IPS-18a (cell line): ENCODE results near the gene STK36.

Experiments used
- H3K27ac ChIP-seq: one replicate; pipeline ENCODE4 v1.5.1; 2013; ENCODE audit warnings: low read length
- H3K27me3 ChIP-seq: one replicate; pipeline ENCODE4 v1.6.1; 2013; ENCODE audit warnings: mild to moderate bottlenecking, low read length; ENCODE audit not compliant: control insufficient read depth, insufficient read depth
- H3K36me3 ChIP-seq: one replicate; pipeline ENCODE4 v1.6.1; 2013; ENCODE audit warnings: low read depth, low read length; ENCODE audit not compliant: control insufficient read depth
- H3K4me1 ChIP-seq: one replicate; pipeline ENCODE4 v1.6.1; 2013; ENCODE audit warnings: low read depth, low read length; ENCODE audit not compliant: control insufficient read depth
- H3K4me3 ChIP-seq: one replicate; pipeline ENCODE4 v1.5.1; 2013; ENCODE audit warnings: low read length
- H3K9ac ChIP-seq: one replicate; pipeline ENCODE4 v1.6.1; 2013; ENCODE audit warnings: mild to moderate bottlenecking, low read length, moderate library complexity
- H3K9me3 ChIP-seq: one replicate; pipeline ENCODE4 v1.6.1; 2013; ENCODE audit warnings: low read depth, low read length; ENCODE audit not compliant: control insufficient read depth

STK36 gene

GRCh38 chr2:218734190-218734975 lies 62.5 kb downstream of the STK36 start:
- Histone ChIP-seq H3K4me3 (no peak overlapping the region), H3K9ac (no peak overlapping the region), H3K9me3 (no peaks in the 10 kb centered on the region), H3K4me1 (peaks cover 15% of the 10 kb centered on the region), H3K36me3 (peaks cover 23% of the 10 kb centered on the region), H3K27me3 (no peaks in the 10 kb centered on the region), H3K27ac (no peak overlapping the region)

GRCh38 chr2:218736531-218736930 lies 64.6 kb downstream of the STK36 start:
- H3K27me3 ChIP-seq, result no peaks in the 10 kb centered on the region
- H3K9ac ChIP-seq, result no peak overlapping the region
- H3K4me3 ChIP-seq, result no peak overlapping the region
- H3K36me3 ChIP-seq, result peaks cover 40% of the 10 kb centered on the region
- H3K9me3 ChIP-seq, result no peaks in the 10 kb centered on the region
- H3K4me1 ChIP-seq, result peaks cover 11% of the 10 kb centered on the region
- no peak overlapping the region for H3K27ac ChIP-seq

- Histone ChIP-seq H3K36me3 (peaks cover 62% of the 10 kb centered on the region), H3K27me3 (no peaks in the 10 kb centered on the region), H3K4me3 (no peak overlapping the region), H3K4me1 (no peaks in the 10 kb centered on the region), H3K27ac (no peak overlapping the region), H3K9me3 (no peaks in the 10 kb centered on the region), H3K9ac (no peak overlapping the region)
Observed at GRCh38 chr2:218743068-218743467, 71.2 kb downstream of the STK36 start.

- Histone ChIP-seq H3K27ac (no peak overlapping the region), H3K36me3 (peaks cover 62% of the 10 kb centered on the region), H3K9me3 (no peaks in the 10 kb centered on the region), H3K9ac (no peak overlapping the region), H3K4me3 (no peak overlapping the region), H3K4me1 (no peaks in the 10 kb centered on the region), H3K27me3 (no peaks in the 10 kb centered on the region)
Observed at GRCh38 chr2:218744615-218745014, 72.7 kb downstream of the STK36 start.

- no peak overlapping the region for H3K4me3 ChIP-seq
- H3K9me3 ChIP-seq, result no peaks in the 10 kb centered on the region
- no peaks in the 10 kb centered on the region for H3K4me1 ChIP-seq
- no peak overlapping the region for H3K27ac ChIP-seq
- no peak overlapping the region for H3K9ac ChIP-seq
- peaks cover 62% of the 10 kb centered on the region for H3K36me3 ChIP-seq
- no peaks in the 10 kb centered on the region for H3K27me3 ChIP-seq
Observed at GRCh38 chr2:218745160-218745558, 73.3 kb downstream of the STK36 start.

- no peak overlapping the region for H3K27ac ChIP-seq
- H3K36me3 ChIP-seq, result peaks cover 62% of the 10 kb centered on the region
- no peaks in the 10 kb centered on the region for H3K4me1 ChIP-seq
- no peaks in the 10 kb centered on the region for H3K27me3 ChIP-seq
- no peaks in the 10 kb centered on the region for H3K9me3 ChIP-seq
- H3K9ac ChIP-seq, result no peak overlapping the region
- H3K4me3 ChIP-seq, result no peak overlapping the region
Observed at GRCh38 chr2:218745559-218746469, 73.9 kb downstream of the STK36 start.

- Histone ChIP-seq H3K4me1 (no peaks in the 10 kb centered on the region), H3K4me3 (no peak overlapping the region), H3K36me3 (peaks cover 65% of the 10 kb centered on the region), H3K9me3 (no peaks in the 10 kb centered on the region), H3K27ac (no peak overlapping the region), H3K9ac (no peak overlapping the region), H3K27me3 (no peaks in the 10 kb centered on the region)
Observed at GRCh38 chr2:218746470-218746795, 74.5 kb downstream of the STK36 start.

GRCh38 chr2:218746960-218747359 lies 75.1 kb downstream of the STK36 start:
- H3K27me3 ChIP-seq, result no peaks in the 10 kb centered on the region
- no peak overlapping the region for H3K4me3 ChIP-seq
- H3K36me3 ChIP-seq, result peaks cover 64% of the 10 kb centered on the region
- H3K9me3 ChIP-seq, result no peaks in the 10 kb centered on the region
- no peak overlapping the region for H3K9ac ChIP-seq
- no peak overlapping the region for H3K27ac ChIP-seq
- no peaks in the 10 kb centered on the region for H3K4me1 ChIP-seq

GRCh38 chr2:218748741-218749441 lies 77.0 kb downstream of the STK36 start:
- Histone ChIP-seq H3K9me3 (no peaks in the 10 kb centered on the region), H3K4me1 (no peaks in the 10 kb centered on the region), H3K4me3 (no peak overlapping the region), H3K36me3 (peaks cover 76% of the 10 kb centered on the region), H3K27ac (no peak overlapping the region), H3K27me3 (no peaks in the 10 kb centered on the region), H3K9ac (no peak overlapping the region)
